ENCODE data around the gene SLC30A3.

GRCh38 chr2:27262379-27263286 is at the start of gene SLC30A3:
- TF ChIP-seq, protein P1, sequence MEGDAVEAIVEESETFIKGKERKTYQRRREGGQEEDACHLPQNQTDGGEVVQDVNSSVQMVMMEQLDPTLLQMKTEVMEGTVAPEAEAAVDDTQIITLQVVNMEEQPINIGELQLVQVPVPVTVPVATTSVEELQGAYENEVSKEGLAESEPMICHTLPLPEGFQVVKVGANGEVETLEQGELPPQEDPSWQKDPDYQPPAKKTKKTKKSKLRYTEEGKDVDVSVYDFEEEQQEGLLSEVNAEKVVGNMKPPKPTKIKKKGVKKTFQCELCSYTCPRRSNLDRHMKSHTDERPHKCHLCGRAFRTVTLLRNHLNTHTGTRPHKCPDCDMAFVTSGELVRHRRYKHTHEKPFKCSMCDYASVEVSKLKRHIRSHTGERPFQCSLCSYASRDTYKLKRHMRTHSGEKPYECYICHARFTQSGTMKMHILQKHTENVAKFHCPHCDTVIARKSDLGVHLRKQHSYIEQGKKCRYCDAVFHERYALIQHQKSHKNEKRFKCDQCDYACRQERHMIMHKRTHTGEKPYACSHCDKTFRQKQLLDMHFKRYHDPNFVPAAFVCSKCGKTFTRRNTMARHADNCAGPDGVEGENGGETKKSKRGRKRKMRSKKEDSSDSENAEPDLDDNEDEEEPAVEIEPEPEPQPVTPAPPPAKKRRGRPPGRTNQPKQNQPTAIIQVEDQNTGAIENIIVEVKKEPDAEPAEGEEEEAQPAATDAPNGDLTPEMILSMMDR (IDR thresholded peaks at IDR 0.05) = no peak
- no peak for TF ChIP-seq POLR2A (IDR thresholded peaks at IDR 0.05)
